ENCODE results near the gene PEX3.

The PEX3 gene

GRCh38 chr6:143539734-143540133 lies 89.1 kb downstream of the PEX3 start:
- no peak for DNase-seq (ENCODE audit: low spot score)

- no peak for DNase-seq (ENCODE audit: low spot score)
Measured at GRCh38 chr6:143540192-143540591, 89.6 kb downstream of the PEX3 start.
